Panc1 (cell line): ENCODE results near the gene PHLPP1.

ENCODE experiments used
- POLR2AphosphoS5 ChIP-seq: IDR thresholded peaks from 2 replicates; pipeline ENCODE4 v1.6.1; 2012; ENCODE audit warnings: mild to moderate bottlenecking, low read depth, low read length, moderate library complexity
- SIN3A ChIP-seq: IDR thresholded peaks from 2 replicates; pipeline ENCODE4 v1.6.1; 2012; ENCODE audit warnings: low read depth, mild to moderate bottlenecking, low read length, moderate library complexity, borderline replicate concordance; ENCODE audit not compliant: insufficient read depth
- TF ChIP-seq, protein P1 (sequence below): fragments of 450-650 bp; IDR thresholded peaks from 2 replicates; pipeline ENCODE4 v1.5.1; 2017; ENCODE audit warnings: mild to moderate bottlenecking
- TF ChIP-seq, protein P2 (sequence below), 2 experiments: IDR thresholded peaks; 2 replicates each; pipeline ENCODE4 v1.6.1; 2011 to 2012; ENCODE audit warnings: low read depth in 2 of 2, control low read depth in 1 of 2, low read length in 1 of 2, mild to moderate bottlenecking in 1 of 2, moderate library complexity in 1 of 2; ENCODE audit not compliant: insufficient read depth in 1 of 2

DNA sequence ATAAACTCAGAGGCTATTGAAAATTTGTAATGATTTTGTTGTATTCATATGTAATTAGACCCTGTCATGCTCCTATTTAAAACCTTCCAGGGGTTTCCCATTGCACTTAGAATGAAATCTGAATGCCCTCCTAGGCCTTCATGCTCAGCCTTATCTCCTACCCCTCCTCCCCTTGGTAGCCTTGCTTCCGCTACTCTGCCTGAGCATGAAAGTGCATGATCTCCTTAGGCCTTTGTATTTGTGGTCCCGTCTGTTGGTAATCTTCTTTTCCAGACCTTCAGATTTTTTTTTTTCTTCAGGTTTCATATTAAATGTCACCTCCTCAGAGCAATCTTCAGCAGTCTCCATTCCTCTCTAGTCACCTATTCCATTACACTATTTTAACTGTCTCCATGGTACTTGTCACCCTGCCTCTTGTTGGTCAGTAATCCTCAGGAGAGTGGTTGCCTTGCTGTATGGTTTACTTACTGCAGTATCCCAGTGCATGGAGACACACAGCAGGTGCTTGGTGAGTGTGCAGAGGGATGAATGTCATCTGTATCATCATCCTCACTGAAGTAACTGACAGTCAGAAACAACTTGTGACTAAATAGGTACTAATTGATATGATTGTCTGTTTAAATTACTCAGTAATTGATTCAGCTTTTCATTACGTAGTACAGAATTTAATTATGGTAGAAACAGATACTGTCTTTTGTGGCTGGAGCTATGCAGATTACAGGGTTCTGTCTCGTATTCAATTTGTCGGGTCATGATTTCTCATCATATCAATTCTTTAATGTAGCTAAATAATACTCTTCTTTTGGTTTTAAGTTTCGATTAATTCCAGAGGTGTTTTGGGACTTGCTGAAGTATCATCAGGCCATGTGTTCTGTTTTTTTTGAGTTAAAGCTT, 63.9 kb downstream of the PHLPP1 start:
- no peak for TF ChIP-seq POLR2AphosphoS5
- TF ChIP-seq, protein P1, sequence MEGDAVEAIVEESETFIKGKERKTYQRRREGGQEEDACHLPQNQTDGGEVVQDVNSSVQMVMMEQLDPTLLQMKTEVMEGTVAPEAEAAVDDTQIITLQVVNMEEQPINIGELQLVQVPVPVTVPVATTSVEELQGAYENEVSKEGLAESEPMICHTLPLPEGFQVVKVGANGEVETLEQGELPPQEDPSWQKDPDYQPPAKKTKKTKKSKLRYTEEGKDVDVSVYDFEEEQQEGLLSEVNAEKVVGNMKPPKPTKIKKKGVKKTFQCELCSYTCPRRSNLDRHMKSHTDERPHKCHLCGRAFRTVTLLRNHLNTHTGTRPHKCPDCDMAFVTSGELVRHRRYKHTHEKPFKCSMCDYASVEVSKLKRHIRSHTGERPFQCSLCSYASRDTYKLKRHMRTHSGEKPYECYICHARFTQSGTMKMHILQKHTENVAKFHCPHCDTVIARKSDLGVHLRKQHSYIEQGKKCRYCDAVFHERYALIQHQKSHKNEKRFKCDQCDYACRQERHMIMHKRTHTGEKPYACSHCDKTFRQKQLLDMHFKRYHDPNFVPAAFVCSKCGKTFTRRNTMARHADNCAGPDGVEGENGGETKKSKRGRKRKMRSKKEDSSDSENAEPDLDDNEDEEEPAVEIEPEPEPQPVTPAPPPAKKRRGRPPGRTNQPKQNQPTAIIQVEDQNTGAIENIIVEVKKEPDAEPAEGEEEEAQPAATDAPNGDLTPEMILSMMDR = no peak
- TF ChIP-seq SIN3A = no peak
- TF ChIP-seq, protein P2, sequence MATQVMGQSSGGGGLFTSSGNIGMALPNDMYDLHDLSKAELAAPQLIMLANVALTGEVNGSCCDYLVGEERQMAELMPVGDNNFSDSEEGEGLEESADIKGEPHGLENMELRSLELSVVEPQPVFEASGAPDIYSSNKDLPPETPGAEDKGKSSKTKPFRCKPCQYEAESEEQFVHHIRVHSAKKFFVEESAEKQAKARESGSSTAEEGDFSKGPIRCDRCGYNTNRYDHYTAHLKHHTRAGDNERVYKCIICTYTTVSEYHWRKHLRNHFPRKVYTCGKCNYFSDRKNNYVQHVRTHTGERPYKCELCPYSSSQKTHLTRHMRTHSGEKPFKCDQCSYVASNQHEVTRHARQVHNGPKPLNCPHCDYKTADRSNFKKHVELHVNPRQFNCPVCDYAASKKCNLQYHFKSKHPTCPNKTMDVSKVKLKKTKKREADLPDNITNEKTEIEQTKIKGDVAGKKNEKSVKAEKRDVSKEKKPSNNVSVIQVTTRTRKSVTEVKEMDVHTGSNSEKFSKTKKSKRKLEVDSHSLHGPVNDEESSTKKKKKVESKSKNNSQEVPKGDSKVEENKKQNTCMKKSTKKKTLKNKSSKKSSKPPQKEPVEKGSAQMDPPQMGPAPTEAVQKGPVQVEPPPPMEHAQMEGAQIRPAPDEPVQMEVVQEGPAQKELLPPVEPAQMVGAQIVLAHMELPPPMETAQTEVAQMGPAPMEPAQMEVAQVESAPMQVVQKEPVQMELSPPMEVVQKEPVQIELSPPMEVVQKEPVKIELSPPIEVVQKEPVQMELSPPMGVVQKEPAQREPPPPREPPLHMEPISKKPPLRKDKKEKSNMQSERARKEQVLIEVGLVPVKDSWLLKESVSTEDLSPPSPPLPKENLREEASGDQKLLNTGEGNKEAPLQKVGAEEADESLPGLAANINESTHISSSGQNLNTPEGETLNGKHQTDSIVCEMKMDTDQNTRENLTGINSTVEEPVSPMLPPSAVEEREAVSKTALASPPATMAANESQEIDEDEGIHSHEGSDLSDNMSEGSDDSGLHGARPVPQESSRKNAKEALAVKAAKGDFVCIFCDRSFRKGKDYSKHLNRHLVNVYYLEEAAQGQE (IDR thresholded peaks at IDR 0.05; ENCODE audit: insufficient read depth in 1 of 2, low read depth in 2 of 2, low read length in 1 of 2) = no peak
